Activated CD4-positive, alpha-beta T cell treated with anti-CD3 and anti-CD28 coated beads for 4 hours (primary cell): ENCODE data around the gene ZMIZ1.

Source experiments
- DNase-seq, 2 donors: peaks; one replicate each; pipeline ENCODE4 v3.0.0-alpha.2; 2020

Gene ZMIZ1

DNA sequence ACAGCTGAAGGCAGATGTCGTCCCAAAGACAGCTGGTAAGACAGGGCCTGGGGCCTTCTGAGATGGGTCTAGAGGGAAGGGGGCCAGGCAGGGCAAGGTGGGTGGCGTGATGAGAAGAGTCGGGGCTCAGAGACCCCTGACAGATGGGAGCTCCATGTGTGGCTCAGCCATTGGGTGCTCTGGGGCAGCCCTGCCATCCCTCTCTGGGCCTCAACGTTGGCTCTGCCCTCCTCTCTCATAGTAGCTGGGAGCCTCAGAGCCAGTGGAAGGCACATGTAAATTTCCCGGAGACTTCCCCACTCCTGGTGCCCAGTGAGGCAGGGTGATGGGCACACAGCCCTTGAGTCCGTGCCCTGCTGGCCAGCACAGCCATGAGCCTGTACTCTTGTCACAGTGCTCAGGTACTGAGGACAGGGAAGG is 280.3 kb downstream of the ZMIZ1 start:
- DNase-seq, result no peak

DNA sequence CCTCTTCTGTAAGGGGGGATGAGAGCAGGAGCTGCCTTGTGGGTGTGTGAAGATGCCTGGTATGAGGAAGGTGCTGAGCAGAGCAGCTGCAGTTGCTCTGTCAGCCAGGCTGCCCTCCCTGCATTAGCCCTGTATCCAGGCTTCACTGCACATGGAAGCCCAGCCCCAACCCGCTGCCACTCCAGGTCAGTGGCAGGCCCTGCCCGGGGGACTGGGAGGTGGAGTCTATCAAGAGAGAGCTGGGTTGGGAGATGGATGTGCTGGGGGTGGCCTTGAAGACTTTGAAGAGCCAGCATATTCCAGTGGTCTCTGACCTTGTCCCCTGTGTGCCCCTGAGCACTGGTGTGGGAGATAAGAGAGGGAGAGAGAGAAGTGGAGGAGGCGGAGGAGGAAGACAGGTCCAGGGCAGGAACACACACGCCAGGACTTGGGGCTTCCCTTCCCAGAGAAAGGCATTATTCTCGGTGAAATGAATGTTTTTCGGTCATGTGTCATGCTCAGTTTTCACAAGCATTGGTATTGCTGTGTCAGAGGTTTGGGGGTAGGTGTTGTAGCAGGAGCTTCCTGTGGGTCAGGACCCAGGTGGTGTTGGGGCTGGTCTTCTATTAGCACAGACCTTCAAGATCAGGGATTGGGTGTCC is 281.1 kb downstream of the ZMIZ1 start:
- DNase-seq, result no peak

DNA sequence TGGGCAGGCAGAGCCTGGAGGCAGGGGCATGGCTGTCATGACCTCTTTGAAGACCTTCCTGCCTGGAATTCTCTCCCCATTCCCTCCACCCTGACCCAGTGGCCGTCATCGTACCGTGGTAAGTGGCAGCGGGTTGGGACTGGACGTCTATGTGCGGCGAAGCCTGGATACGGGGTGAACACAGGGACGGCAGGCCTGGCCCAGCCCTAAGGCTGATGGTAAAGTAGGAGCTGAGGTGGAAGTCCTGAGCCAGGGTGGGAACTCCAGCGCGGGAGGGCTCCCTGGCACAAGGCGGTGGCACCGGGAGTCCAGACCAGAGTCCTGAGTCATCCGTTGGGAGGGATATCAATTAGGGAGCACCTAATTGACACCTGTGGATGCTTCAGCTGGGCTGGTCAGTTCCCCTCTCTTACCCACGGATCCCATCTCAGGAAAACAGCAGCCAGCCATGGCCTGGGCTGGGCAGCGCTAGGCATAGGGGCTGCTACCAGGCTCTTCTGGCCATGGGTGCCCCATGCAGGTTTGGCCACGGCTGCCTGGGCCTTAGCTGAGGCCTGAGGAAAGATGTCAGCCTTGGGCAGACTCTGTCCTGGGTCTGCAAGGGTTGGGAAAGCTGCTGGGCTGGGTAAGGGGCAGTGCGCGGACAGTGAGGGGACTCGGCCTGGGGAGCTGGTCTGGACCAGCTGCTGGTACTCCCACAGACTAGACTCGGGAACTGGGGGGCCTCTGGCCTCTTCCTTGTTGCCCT is 281.8 kb downstream of the ZMIZ1 start:
- no peak for DNase-seq

GRCh38 chr10:79351332-79351731 is 282.6 kb downstream of the ZMIZ1 start:
- DNase-seq, result no peak

DNA sequence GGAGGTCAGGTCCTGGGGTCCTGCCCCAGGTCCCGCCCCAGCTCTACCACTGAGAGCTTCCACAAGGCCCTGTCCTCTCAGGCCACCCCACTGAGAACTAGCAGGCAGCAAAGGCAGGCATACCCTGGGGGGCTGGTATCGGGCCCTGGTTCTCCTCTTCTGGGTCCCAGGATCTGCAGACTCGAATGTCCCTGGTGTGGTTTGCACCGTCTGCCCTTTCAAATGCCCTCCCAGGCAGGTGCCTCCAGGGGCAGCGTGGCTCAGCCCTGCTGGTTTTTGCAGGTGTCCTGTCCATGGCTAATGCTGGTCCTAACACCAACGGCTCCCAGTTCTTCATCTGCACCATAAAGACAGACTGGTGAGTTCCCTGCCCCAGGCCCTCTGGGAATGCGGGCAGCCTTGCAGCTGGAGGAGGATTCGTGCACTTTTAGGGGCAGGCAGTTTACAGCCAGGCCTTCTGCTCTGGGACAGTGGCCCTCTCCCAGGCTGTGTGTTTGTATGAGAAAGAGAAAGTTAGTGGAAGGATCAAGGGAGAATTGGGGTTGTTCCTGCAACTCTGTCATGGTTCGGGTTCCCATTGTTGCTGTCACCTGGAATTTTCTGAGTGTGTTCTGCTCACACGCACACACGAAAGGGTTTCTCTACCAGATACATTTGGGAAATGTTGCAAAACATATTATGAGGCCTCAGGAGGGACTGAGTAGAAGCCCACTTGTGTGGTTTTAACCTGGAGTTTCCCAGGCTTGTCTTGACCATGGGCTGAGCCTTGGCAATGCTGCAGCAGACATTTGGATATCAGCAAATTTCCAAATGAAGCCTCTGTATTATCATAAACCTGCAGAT is 283.5 kb downstream of the ZMIZ1 start:
- no peak for DNase-seq

DNA sequence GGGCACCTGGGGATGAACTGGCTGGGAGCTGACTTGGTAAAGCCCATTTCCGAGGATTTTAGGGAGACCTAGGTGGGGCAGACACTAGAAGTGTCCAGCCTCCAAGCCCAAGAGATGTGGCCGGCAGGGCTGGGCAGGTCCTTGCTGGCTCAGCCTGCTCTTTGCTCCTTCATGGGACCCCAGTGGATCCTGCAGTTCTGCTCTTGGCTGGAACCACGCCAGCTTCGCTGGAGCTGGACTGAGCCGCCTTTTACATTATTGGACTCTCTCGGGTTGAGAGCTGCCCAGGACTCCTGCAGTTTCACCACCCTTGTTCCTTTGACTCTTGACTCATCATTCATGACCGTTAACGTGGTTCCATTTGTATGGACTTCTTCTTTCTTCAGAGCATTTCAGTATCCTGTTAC is 284.2 kb downstream of the ZMIZ1 start:
- no peak for DNase-seq

GRCh38 chr10:79353726-79354125 is 285.0 kb downstream of the ZMIZ1 start:
- DNase-seq, result no peak

- DNase-seq, result no peak
Measured at GRCh38 chr10:79354141-79354540, 285.4 kb downstream of the ZMIZ1 start.

DNA sequence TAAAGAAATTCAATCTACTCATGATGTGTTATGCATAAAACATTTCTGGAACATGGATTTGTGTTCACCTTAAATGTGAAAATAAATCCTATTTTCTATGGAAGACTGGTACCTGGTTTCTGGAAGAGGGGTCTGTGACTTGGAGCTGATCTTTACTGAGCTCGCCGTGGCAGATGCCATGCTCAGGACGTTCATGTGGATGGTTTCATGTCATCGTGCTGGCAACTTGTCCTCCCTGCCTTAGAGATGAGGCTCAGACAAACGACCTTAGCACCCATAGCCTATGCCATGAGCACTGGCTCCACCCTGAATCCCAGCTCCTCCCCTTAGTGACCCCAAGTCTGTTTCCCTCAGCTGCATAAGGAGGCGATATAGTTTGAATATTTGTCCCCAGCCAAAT is 285.8 kb downstream of the ZMIZ1 start:
- DNase-seq, result no peak

DNA sequence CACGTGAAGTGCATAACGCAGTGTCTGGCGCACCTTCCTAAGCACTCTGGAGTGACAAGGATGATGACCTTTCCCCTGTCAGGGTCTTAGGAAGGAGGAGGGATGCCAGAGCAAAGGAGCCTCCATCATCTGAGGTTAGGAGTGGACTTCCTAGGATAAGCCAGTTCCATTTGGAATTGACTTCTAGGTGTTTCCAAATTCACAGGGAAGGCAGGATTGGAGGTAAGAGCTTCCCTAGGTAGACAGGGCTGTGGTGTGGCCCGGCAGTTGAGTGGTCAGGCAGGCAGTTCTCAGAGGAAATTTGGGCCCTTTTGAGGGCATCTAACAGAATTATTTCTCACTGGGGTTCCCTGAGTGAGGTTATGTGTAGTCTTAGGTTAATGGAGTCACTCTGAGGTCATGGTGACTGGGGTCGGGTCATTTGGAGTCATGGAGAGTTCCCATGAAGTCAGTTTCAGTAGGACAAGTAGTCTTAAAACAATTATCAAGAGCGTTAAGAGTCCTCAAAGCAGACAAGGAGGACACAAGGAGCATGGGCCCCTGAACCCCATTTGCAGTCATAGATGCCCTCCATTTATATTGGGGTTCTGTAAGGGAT is 286.8 kb downstream of the ZMIZ1 start:
- DNase-seq, result no peak

DNA sequence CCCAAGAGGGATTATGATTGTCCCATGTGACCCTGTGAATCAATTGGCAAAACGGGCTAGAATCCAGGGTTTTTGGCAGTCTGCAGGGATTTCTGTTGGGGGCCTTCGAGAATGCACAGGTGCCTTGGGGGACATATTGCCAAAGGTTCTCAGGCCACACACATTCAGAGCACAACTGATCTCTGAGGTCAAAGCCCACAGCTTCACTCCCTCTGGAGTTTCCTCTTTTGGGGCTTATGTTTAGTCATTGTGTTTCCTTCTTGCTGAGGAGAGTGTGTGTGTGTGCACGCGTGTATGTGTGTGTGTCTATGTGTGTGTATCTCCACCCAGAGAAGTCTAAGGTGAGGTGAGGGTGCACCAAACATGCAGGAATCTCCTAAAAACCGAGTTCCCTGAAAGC is 287.3 kb downstream of the ZMIZ1 start:
- DNase-seq, result no peak

- no peak for DNase-seq
Measured at GRCh38 chr10:79357180-79357579, 288.4 kb downstream of the ZMIZ1 start.

DNA sequence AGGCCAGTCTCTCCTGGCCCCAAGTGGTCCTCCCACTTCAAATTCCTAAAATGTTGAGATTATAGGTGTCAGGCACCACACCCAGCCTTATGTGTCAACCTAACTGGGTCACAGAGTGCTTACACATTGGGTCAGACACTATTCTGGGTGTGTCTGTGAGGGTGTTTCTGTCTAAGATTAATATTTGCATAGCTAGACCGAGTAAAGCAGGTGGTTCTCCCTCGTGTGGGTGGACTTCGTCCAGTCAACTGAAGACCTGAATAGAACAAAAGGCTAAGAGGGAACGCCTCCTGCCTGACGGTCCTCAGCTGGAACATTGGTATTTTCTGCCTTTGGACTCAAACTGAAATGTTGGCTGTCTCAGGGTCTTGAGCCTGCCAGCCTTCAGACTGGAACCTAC is 290.0 kb downstream of the ZMIZ1 start:
- DNase-seq, result no peak

GRCh38 chr10:79359816-79360498 is 291.2 kb downstream of the ZMIZ1 start:
- no peak for DNase-seq

DNA sequence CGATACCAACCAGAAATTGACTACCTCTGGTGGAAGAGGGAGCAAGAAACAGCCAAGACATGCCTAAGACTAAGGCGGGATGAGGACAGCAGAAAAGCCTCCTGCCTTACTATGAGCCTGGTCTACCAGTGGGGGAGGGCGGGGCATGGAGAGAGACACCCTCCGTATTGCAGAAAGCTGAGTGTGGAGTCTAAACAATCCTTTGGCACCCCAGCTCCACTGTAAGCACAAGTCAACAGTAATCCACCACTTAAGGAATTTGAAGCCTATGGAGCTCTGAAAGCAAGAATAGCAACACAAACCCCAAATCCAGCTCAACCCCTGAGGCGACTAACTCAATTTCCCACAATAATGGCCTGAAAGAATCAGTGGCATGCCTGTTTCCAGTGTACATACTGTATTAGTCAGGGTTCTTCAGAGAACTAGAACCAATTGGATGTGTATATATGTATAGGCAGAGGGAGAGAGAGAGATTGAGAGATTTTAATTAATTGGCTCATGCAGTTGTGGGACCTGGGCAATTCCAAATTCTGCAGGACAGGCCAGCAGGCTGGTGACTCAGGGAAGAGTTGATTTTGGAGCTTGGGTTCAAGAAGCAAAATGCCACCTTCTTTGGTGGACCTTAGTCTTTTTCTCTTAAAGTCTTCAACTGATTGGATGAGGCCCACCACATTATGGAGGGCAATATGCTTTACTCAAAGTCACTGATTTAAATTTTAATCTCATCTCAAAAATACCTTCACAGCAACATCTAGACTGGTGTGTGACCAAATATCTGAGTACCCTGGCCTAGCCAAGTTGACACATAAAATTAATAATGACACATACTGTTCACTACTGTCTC is 292.0 kb downstream of the ZMIZ1 start:
- no peak for DNase-seq

DNA sequence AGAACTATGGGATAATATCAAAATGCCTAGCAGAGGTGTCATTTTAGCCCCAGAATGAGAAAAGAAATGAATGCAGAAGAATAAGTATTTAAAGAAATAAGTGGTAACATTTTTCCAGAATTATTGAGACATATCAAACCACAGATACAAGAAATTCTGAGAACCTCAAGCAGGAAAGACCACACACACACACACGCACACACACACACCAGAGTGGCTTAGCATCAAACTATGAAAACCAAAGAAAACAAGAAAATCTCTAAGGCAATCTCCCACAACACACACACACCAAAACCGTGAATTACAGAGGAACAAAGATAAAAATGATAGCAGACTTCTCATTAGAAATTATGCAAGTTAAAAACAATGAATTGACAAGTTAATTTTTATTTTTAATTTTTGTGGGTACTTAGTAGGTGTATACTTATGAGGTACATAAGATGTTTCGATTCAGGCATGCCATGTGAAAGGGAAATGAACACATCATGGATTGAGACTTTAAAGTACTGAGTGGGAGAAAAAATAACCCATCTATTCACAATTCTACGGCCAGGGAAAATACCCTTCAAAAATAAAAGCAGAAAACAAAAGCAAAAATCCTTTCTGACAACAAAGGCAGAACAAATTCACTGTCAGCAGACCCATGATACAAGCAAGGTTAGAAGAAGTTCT is 293.1 kb downstream of the ZMIZ1 start:
- DNase-seq, result no peak
